Brain pericyte (primary cell): ENCODE results near the gene CPE.

Experiments
- DNase-seq: peaks from one replicate; pipeline ENCODE4 v3.0.0-alpha.2; 2012; ENCODE audit warnings: low read depth, low spot score

Gene CPE

DNA sequence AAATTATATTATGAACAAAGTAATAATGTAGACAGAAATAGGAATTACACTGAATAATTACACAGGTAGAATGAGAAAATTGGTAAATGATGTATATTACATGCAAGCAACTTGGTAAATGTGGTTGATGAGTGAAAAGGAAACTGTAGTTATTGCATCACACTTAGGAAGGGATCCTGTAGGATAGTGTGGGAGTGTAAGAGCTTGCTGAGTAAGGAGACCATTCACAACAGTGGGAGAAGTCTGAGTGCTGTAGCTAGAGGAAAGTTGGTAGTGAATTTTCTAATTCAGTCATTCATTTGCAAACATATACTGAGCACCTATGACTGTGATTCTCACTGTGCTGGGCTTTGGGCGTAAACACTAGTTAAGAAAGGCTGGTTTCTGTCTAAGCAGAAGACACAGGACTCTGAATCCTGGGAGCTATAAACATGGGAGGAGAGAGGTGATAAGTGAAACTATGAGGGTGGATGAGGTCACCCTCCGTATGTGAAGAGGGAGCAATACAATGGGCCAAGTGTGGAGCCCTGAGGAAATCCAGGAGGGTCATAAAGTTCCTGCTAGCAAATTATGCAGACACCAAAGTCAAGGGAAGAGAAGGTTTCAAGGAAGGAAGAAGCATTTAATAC is 14.2 kb upstream of the CPE start:
- DNase-seq: no peak

- no peak for DNase-seq
These were observed 11.8 kb upstream of the CPE start for GRCh38 chr4:165367040-165367439.

DNA sequence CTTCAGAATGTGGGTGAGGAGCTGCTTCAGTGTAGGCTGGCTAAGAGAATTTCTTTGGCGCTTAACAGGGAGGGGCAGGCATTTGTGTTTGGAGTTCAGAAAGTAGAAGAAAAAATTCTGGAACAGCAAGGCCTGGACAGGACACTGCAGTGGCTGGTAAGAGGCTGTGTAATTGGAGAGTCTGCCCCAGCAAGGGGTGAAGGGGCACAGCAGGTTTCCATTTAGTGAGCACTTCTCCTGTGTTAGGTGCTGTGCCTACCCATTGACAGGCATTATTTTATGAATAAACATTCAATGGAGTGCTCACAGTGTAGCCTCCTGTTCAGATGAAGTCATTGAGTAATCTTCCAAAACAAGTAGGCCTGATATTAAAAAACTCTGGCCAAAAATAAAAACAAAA is 10.7 kb upstream of the CPE start:
- no peak for DNase-seq

- DNase-seq: no peak
These were observed 10.2 kb upstream of the CPE start for GRCh38 chr4:165368567-165368966.

GRCh38 chr4:165369522-165369921 is 9.3 kb upstream of the CPE start:
- DNase-seq: no peak

DNA sequence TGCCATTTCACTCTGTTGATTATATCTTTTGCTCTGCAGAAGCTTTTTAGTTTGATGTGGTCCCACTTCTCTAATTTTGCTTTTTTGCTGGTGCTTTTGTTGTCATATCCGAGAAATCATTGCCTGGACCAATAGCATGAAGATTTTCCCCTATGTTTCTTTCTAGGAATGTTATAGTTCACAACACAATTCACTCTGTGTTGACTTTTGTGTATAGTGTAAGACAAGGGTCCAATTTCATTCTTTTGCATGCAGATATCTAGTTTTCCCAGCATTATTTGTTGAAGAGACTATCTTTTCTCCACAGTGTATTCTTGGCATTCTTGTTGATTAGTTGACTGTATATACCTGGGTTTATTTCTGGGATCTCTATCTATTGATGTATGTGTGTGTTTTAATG is 8.3 kb upstream of the CPE start:
- DNase-seq: no peak

GRCh38 chr4:165375465-165375864 is 3.3 kb upstream of the CPE start:
- DNase-seq: no peak

GRCh38 chr4:165378398-165378744 is 437 bp upstream of the CPE start:
- DNase-seq: no peak

- DNase-seq: no peak
These were observed 863 bp downstream of the CPE start for GRCh38 chr4:165379678-165380064.

- no peak for DNase-seq
These were observed 2.0 kb downstream of the CPE start for GRCh38 chr4:165380805-165381204.

GRCh38 chr4:165381821-165382373 is 3.1 kb downstream of the CPE start:
- no peak for DNase-seq

DNA sequence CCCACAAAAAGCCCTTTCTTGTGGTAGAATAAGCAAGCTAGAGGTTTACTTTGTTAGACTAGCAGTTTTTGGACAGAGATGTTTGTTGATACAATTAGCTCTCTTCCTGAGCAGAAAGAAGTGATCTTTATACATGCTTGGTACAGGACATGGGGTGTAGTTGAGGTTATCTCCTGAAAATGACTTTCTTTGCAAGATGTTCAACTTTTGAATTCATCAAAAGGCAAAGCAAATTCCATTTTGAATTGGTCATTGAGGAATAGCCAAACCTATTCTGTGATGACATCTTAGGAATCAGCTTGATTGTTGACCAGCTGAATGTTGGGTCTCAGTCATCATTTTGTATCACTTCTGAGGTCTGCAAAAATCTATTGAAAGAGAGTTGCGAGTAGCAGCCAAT is 3.8 kb downstream of the CPE start:
- DNase-seq: no peak

GRCh38 chr4:165383591-165384073 is 4.8 kb downstream of the CPE start:
- DNase-seq: no peak

GRCh38 chr4:165384186-165384585 is 5.4 kb downstream of the CPE start:
- no peak for DNase-seq

- peak; percentile 65 for DNase-seq
These were observed 5.8 kb downstream of the CPE start for GRCh38 chr4:165384598-165384997.

DNA sequence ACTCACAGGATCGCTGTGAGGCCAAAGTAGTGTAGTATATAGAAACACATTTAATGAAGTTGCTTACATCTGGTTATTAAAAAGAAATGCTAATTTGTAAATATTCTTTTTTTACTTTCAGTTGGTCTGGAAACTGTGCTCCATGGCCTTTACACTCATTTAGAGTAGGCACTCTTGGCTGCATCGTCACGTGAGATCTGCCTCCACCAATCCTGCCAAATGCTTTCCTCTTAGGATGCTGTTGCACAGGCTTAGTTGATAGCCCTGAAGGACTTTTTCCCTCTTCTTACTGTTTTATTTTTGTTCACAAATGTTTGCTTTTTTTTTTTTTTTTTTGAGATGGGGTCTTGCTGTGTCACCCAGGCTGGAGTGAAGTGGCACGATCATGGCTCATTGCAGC is 6.3 kb downstream of the CPE start:
- no peak for DNase-seq

DNA sequence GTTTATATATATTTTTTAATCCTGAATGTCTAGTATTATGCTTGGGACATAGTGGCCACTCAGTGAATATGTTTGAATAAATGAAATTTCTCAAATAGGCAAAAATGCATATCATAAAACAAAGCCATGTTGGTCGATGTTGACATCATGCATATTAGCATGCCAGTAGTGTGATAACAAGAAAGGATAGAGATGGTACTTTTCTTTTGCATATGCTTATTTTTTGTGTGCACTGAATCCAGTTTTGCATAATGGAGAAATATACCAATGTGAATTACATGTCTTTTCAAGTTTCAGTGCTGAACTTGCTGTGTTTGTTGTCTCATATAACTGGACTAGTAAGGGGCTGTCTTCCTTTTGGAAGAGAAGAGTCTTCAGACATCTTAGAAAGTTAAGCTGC is 7.5 kb downstream of the CPE start:
- DNase-seq: no peak

GRCh38 chr4:165388756-165389155 is 9.9 kb downstream of the CPE start:
- DNase-seq: no peak

- no peak for DNase-seq
These were observed 14.2 kb downstream of the CPE start for GRCh38 chr4:165393051-165393450.

GRCh38 chr4:165393704-165394103 is 14.9 kb downstream of the CPE start:
- DNase-seq: no peak

GRCh38 chr4:165394275-165394674 is 15.5 kb downstream of the CPE start:
- DNase-seq: no peak

- peak; percentile 30 for DNase-seq
These were observed 19.8 kb downstream of the CPE start for GRCh38 chr4:165398570-165398969.

DNA sequence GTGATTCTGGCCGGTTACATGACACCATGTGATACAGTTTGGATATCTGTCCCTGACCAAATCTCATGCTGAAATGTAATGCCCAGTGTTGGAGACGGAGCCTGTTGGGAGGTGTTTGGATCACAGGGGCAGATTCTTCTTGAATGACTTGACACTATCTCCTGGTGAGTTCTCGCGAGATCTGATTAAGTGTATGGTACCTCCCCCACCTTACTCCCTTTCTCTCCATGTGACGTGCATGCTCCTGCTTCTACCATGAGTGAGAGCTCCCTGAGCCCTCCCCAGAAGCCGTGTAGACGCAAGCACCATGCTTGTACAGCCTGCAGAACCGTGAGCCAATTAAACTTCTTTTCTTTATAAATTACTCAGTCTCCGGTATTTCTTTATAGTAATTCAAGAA is 23.6 kb downstream of the CPE start:
- no peak for DNase-seq

DNA sequence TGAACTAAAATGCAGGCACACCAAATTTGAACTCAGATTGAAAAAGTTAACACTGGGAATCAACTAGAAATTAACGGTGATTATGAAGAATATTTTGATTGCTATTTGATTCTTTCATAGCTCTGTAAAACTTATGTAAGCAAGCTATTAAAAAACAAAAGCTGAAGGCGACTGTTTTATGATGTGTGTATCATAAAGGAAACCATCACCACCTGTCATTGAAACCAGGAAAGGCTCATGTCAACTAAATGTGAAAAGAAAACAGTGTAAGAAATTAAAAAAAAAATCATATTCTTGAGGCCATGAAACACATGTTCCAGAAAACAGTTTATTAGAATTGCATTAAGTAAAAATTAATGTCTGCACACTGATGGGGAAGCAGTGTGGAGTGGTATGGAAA is 24.2 kb downstream of the CPE start:
- no peak for DNase-seq
